Bronchial smooth muscle cell (primary cell): ENCODE data around the gene CD19. TPM values are rescaled to one million over a fixed set of nuclear protein-coding genes. Genes with fewer than 3 reads are reported as not detected.

Experiments
- total RNA-seq: library from RNA; depleted of rRNA; stranded (reverse); fragments of >200 nt; gene quantifications from 2 replicates; pipeline ENCODE4 v1.2.1, GENCODE V29; 2014

The CD19 gene
- not detected in 2 replicates for total RNA-seq

DNA sequence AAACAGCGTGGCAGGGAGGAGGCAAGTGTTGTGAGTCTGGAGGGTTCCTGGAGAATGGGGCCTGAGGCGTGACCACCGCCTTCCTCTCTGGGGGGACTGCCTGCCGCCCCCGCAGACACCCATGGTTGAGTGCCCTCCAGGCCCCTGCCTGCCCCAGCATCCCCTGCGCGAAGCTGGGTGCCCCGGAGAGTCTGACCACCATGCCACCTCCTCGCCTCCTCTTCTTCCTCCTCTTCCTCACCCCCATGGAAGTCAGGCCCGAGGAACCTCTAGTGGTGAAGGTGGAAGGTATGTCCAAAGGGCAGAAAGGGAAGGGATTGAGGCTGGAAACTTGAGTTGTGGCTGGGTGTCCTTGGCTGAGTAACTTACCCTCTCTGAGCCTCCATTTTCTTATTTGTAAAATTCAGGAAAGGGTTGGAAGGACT is at the start of gene CD19:
Gene CD19 (plus strand): TSS at position 171 of the 425 bp plus-strand sequence. CDS start 30 bp downstream, at position 201.

DNA sequence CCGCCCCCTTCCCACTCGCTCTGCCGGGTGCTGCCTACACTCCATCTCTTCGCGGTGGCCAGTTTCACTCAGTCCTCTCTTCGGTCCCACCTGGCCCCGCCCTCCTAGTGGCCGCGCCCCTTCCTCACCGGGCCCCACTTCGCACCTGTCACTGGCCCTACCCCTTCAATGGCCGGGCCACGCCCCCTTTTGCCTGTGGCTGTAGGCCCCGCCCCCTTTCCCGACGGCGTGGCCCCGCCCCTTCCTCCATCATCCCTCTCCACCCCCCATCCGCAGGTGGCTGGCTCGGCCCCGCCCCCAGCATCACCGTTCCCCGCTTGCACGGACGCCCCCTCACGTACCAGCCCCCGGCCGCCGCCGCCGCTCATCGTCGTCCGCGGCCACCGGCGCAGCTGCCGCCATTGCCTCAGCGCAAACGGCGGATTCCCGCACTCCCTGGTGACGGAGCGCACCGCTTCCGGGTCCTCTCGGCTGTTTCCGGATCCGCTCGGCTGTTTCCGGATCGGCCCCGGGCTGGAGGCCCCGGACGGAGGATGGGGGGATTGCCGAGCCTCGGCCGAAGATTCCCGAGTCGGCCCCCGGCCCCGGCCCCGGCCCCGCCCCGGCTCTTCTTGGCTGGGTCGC is 6.9 kb upstream of the CD19 start, which contains the start of gene RABEP2:
Gene RABEP2 (minus strand): TSS at position 477 of the 624 bp plus-strand sequence. CDS start 75 bp downstream, at position 402.

DNA sequence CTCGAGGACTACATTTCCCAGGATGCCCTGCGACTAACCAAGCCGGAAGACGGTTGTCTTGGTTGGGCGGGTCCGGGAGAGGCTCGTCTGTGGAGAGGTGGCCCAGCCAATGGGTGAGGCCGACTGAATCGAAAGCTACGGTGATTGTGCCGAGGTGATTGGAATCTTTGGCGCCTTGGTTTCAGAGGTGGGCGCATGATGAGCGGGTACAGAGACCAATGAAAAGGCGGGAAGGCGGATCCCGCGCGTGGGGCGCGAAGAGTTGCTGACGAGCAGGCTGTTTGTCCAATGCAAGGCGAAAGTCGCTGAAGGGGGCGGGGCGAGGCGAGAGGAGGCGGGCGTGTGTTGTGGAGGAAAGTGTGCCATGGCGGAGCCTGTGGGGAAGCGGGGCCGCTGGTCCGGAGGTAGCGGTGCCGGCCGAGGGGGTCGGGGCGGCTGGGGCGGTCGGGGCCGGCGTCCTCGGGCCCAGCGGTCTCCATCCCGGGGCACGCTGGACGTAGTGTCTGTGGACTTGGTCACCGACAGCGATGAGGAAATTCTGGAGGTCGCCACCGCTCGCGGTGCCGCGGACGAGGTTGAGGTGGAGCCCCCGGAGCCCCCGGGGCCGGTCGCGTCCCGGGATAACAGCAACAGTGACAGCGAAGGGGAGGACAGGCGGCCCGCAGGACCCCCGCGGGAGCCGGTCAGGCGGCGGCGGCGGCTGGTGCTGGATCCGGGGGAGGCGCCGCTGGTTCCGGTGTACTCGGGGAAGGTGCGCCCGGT is 19.1 kb downstream of the CD19 start, which contains the start of gene NFATC2IP:
Gene NFATC2IP (plus strand): TSS at position 290 of the 762 bp plus-strand sequence. CDS start 75 bp downstream, at position 365.

DNA sequence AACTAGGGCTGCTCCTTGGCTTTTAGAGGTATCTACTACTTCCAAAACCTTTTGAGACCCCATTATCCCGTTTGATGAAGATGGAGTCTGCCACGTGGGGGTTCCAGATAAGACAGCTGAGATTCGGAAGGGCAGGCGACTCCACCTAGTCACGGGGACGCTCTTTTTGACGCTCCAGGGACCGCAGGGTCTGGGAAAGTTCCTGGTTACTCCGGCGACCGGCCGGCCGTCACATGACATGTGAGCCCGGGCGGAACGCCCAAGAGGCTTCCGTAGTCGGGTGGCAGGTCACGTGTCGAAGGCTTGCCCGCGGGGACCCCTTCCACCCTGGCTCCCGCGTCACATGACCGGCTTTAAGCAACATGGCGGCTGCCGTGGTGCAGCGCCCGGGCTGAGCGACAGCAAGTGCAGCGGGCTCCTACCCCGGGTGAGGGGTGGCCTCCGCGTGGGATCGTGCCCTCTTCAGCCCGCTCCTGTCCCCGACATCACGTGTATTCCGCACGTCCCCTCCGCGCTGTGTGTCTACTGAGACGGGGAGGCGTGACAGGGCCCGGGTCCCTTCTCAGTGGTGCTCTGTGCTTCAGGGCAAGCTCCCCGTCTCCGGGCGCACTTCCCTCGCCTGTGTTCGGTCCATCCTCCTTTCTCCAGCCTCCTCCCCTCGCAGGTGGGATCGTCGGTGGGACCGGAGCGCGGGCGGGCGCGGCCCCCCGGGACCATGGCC is 42.8 kb downstream of the CD19 start, which contains the start of gene SPNS1:
Gene SPNS1 (plus strand): TSS at position 342 of the 721 bp plus-strand sequence. CDS start 374 bp downstream, at position 716.

DNA sequence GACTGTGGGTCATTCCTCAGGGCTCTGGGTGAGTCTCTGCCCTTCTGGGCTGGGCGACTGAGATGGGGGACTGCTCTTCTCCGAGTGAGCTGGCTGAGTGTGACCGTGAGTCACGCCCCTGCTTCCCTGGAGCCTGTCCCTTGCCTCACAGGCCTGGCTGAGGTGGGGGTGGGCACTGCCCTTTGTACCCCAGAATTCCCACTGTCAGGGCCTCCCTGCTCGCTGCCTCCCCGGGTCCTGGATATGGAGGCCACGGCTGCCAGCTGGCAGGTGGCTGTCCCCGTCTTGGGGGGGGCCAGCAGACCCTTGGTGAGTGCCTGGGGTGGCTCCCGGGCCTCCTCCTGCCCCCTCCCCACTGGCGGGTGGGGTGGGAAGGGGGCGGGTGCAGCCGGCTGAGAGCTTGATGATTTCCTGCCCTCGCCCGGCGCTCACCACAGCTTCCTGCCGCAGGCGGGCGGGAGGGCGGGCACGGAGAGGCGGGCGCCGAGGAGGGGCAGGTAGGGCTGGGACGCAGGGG is 52.9 kb downstream of the CD19 start, which contains the start of gene LAT:
Gene LAT (plus strand): TSS at position 434 of the 517 bp plus-strand sequence. CDS start 366 bp downstream, outside the sequence.

Other genes starting within 250 kb of the CD19 start
- gene EIF3C, start 220.5 kb upstream of the CD19 start, total RNA-seq, result 120 and 238 TPM in 2 replicates
- gene NPIPB9, start 180.2 kb upstream of the CD19 start, total RNA-seq, result 2.4 TPM in 1 of 2 replicates, not detected in the other
- gene ATXN2L, start 109.0 kb upstream of the CD19 start, total RNA-seq, result 28.1 and 32.5 TPM in 2 replicates
- gene TUFM, start 85.6 kb upstream of the CD19 start, total RNA-seq, result 105 and 111 TPM in 2 replicates
- 12.2 and 13.2 TPM in 2 replicates for gene SH2B1, start 68.1 kb upstream of the CD19 start, total RNA-seq
- 0.16 and 0.43 TPM in 2 replicates for gene ATP2A1, start 53.5 kb upstream of the CD19 start, total RNA-seq
- gene RABEP2, start 6.7 kb upstream of the CD19 start, total RNA-seq, result 35.1 and 35.5 TPM in 2 replicates
- 8.8 and 12.9 TPM in 2 replicates for gene NFATC2IP, start 19.0 kb downstream of the CD19 start, total RNA-seq
- gene SPNS1, start 42.8 kb downstream of the CD19 start, total RNA-seq, result 25.5 and 29.0 TPM in 2 replicates
- 0.47 and 1.1 TPM in 2 replicates for gene LAT, start 53.1 kb downstream of the CD19 start, total RNA-seq